GM15510 (cell line): ENCODE results near the gene DOCK2.

Experiments
- POLR2A ChIP-seq: IDR thresholded peaks from 3 replicates; pipeline ENCODE4 v1.6.1; 2011; ENCODE audit warnings: borderline replicate concordance; ENCODE audit not compliant: insufficient read length; ENCODE audit errors: extremely low read depth

The DOCK2 gene

GRCh38 chr5:170012622-170013021 is 375.5 kb downstream of the DOCK2 start:
- no peak for TF ChIP-seq POLR2A

GRCh38 chr5:170020423-170020822 is 383.3 kb downstream of the DOCK2 start:
- TF ChIP-seq POLR2A: no peak

GRCh38 chr5:170021506-170021905 is 384.4 kb downstream of the DOCK2 start:
- TF ChIP-seq POLR2A: no peak

GRCh38 chr5:170025853-170026252 is 388.8 kb downstream of the DOCK2 start:
- TF ChIP-seq POLR2A: no peak

DNA sequence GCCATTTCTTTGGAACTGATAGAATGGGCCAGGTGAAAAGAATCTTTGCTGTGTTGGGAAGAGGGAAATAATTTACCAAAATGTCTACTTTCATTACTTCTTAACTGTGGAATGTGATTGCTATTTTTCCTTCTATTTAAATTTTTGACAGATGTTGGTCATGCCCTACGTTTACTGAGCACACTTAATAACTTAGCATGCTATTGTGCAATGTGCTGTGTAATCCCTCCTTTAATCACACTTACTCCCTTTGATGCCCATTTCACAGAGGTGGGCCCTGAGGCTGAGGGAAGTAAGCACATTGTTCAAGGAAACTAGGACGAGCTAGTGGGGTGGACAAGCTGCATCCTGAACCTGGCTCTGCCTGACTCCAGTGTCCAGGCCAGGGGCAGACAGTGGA is 391.0 kb downstream of the DOCK2 start:
- no peak for TF ChIP-seq POLR2A

- TF ChIP-seq POLR2A: no peak
Measured at GRCh38 chr5:170034231-170034630, 397.2 kb downstream of the DOCK2 start.

- no peak for TF ChIP-seq POLR2A
Measured at GRCh38 chr5:170038241-170038640, 401.2 kb downstream of the DOCK2 start.

GRCh38 chr5:170039830-170040229 is 402.8 kb downstream of the DOCK2 start:
- no peak for TF ChIP-seq POLR2A

DNA sequence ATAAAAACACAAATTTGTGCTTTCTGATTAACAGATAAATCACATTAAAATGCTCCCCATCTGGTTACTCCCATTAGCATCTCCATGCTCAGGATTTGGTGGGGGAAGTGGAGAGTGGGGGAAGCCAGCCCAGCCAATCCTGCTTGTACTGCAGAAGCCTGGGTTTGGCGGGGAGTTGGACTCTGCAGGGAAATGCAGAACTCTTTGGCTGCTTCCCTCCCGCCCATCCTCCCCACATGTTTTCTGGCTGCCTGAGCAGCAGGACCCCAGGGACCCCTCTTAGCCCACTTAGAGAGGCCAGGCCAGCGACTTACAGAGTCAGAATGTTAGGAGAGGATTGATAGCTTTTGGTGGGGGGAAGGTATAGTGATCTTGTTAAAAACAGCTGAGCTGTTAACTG is 409.2 kb downstream of the DOCK2 start:
- TF ChIP-seq POLR2A: no peak

GRCh38 chr5:170049713-170050112 is 412.6 kb downstream of the DOCK2 start:
- no peak for TF ChIP-seq POLR2A

DNA sequence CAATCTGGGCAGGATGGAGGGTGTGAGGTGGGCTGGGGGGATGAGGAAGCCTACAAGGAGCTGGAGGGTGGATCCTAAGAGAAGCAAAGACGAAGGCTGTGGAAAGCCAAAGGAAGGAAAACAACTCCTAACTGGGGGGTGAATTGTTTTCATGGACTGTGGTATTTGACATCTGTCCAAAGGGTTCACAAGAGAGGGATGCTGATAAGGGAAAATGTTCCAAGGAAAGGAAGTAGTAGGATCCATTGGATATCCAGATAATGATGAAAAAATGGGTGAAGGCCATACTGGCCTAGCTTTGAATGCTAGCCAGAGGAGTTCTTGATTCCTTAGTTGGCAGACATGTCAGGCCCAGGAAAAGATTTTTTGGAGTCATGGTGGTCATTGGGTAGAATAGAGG is 416.8 kb downstream of the DOCK2 start:
- TF ChIP-seq POLR2A: no peak

DNA sequence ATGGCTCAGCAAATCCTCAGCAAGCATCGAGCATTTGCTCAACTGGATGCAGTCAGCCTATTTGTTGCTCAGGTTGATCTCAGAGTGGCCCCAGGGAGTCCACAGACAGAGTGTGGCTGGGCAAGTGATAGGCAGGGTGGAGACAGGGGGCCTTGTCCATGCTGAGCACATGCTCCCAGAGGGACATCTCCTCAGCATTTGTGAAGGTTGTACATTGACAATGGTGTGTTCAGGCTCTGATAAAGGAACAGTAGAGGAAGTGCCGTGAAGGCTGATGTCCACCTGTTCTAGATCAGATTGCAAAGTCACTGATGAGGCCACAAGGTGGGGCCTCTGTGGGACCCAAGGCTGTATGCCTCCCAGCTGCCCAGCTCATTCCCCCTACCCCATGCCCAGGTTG is 418.5 kb downstream of the DOCK2 start:
- TF ChIP-seq POLR2A: no peak

DNA sequence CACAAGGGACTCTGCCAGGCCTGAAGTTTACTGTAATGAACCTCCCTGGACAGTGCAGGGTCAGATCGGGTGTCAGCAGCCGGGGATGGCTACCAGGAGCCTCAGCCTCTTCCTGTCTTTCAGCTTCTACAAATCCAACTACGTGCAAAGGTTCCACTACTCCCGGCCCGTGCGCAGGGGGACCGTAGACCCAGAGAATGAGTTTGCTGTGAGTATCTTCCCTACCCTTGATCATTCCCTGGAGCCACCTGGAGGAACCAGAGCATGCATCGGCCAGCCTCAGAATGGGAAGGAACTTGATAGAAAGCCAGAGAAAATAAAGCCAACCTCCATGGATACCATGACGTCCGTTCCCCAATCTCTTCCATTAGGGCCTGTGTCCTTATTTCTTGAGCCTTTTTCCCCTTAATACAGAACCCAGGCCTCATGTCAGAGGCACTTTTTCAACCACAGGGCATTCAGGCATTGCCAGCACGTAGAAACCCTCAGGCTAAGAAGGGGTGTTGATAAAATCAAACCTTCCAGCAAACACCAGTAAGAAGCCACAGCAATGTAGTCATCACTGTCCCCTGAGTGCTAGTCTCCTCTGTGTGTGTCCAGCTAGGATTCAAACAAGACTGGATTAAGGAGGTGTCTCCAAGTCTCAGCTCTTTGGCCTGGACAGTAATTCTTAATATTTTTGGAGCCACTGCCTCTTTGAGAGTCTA is 419.6 kb downstream of the DOCK2 start:
- TF ChIP-seq POLR2A: no peak

DNA sequence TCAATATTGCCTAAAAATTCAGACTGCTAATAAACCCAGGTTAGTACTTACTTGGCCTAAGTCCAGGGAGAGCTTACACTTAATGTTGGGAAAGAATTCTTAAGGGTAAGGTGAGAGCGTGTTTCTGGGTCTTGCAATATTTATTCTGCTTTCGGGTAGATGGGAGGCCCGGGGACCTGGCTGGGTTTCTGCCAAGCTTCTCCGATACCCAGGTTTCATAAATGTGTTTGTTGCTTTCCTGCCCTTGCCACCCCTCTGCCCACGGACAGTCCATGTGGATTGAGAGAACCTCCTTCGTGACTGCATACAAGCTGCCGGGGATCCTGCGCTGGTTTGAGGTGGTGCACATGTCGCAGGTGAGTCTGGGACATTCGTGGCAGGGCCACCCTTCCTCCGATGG is 420.2 kb downstream of the DOCK2 start:
- no peak for TF ChIP-seq POLR2A

- TF ChIP-seq POLR2A: no peak
Measured at GRCh38 chr5:170059221-170059620, 422.1 kb downstream of the DOCK2 start.

- no peak for TF ChIP-seq POLR2A
Measured at GRCh38 chr5:170067152-170067551, 430.1 kb downstream of the DOCK2 start.
